Temporal lobe (tissue), 2 donors: ENCODE measurements around the gene GRID1. TPM values are rescaled to one million over a fixed set of nuclear protein-coding genes. Genes with fewer than 3 reads are reported as not detected.

ENCODE experiments used
- small RNA-seq: library from RNA; depleted of rRNA; stranded (forward); fragments of <200 nt; gene quantifications from one replicate; pipeline ENCODE3, GENCODE V24; 2014; ENCODE audit warnings: low replicate concordance
- total RNA-seq: library from RNA; depleted of rRNA; stranded (reverse); fragments of >200 nt; gene quantifications from one replicate; pipeline ENCODE4 v1.2.3, GENCODE V29; 2014

The GRID1 gene
- total RNA-seq, 1 donor from 2014 or later: 8.6 TPM

Small RNA genes lying within 50 kb of the gene (small RNA-seq; reads per million reads assigned to genes)
- gene MIR346 (1.4 reads per million, percentile 81 among the genes with 10 or more reads in this experiment), gene RF02271 (not detected), gene RN7SKP238 (not detected), gene RNA5SP322 (not detected)

Other genes with a start within 250 kb of the GRID1 start
- gene WAPL, start 155.0 kb upstream of the GRID1 start, total RNA-seq: 50.6 TPM